ENCODE data around the gene MRPL17. TPM values are rescaled to one million over a fixed set of nuclear protein-coding genes. Genes with fewer than 3 reads are reported as not detected.

Gene MRPL17
- total RNA-seq, 2 experiments from 2014 or later = 50.9 to 51.4 TPM

GRCh38 chr11:6656584-6656915 lies 26.6 kb downstream of the MRPL17 start:
- no peak overlapping the region for H3K27ac Mint-ChIP-seq

GRCh38 chr11:6655790-6656583 lies 27.2 kb downstream of the MRPL17 start, which contains the start of gene DCHS1:
Gene DCHS1, minus strand, starts transcription at chr11:6655809. Its CDS starts 14,196 bp downstream, at chr11:6641613.
- peaks cover 3% of the 10 kb centered on the region for H3K4me1 Mint-ChIP-seq
- no peak for ATAC-seq (ENCODE audit: low read depth)
- POLR2A ChIA-PET = no interaction called here

More at GRCh38 chr11:6656584-6656915, 26.6 kb downstream of the MRPL17 start:
- H3K4me1 Mint-ChIP-seq = peaks cover 3% of the 10 kb centered on the region
- POLR2A ChIA-PET = interaction anchor here (1.2 kb wide), 1 partner anchor 45 kb away, joined by 3 read pairs; the partner anchor contains the start of gene TAF10
- H3K36me3 Mint-ChIP-seq = peaks cover 2% of the 10 kb centered on the region
- H3K27me3 Mint-ChIP-seq = peaks cover 16% of the 10 kb centered on the region
- no peak for ATAC-seq (ENCODE audit: low read depth)
- DNase-seq = no peak
- no peaks in the 10 kb centered on the region for H3K9me3 Mint-ChIP-seq
- peak overlapping the region; percentile 74 for H3K4me3 Mint-ChIP-seq

GRCh38 chr11:6655020-6655789 lies 27.9 kb downstream of the MRPL17 start:
- Mint-ChIP-seq H3K9me3 (no peaks in the 10 kb centered on the region), H3K27ac (no peak overlapping the region), H3K4me3 (no peak overlapping the region), H3K36me3 (peaks cover 2% of the 10 kb centered on the region), H3K4me1 (peaks cover 3% of the 10 kb centered on the region), H3K27me3 (peaks cover 16% of the 10 kb centered on the region)
- no peak for DNase-seq
- peak; percentile 38 for ATAC-seq (ENCODE audit: low read depth)
- POLR2A ChIA-PET = no interaction called here

More at GRCh38 chr11:6655790-6656583, 27.2 kb downstream of the MRPL17 start, which contains the start of gene DCHS1:
- peak within 1 kb of the TSS; percentile 74 for H3K4me3 Mint-ChIP-seq
- no peaks in the 10 kb centered on the region for H3K9me3 Mint-ChIP-seq
- peaks cover 2% of the 10 kb centered on the region for H3K36me3 Mint-ChIP-seq
- H3K27me3 Mint-ChIP-seq = peaks cover 16% of the 10 kb centered on the region
- peak within 1 kb of the TSS; percentile 38 for H3K27ac Mint-ChIP-seq
- no peak for DNase-seq

- DNase-seq (no peak), ATAC-seq (ENCODE audit: low read depth) (no peak)
- POLR2A ChIA-PET = no interaction called here
- Mint-ChIP-seq H3K27me3 (peaks cover 16% of the 10 kb centered on the region), H3K4me1 (peaks cover 3% of the 10 kb centered on the region), H3K36me3 (peaks cover 2% of the 10 kb centered on the region), H3K27ac (no peak overlapping the region), H3K4me3 (no peak overlapping the region), H3K9me3 (no peaks in the 10 kb centered on the region)
These were observed 28.7 kb downstream of the MRPL17 start for GRCh38 chr11:6654281-6655019.

GRCh38 chr11:6653656-6654055 lies 29.5 kb downstream of the MRPL17 start:
- Mint-ChIP-seq H3K36me3 (peaks cover 2% of the 10 kb centered on the region), H3K27me3 (peaks cover 16% of the 10 kb centered on the region), H3K27ac (no peak overlapping the region), H3K9me3 (no peaks in the 10 kb centered on the region), H3K4me1 (peaks cover 3% of the 10 kb centered on the region), H3K4me3 (no peak overlapping the region)
- ATAC-seq (ENCODE audit: low read depth) = no peak
- POLR2A ChIA-PET = no interaction called here
- no peak for DNase-seq

- POLR2A ChIA-PET = interaction anchor here (0.7 kb wide), 1 partner anchor 11 kb away, joined by 3 read pairs; no protein-coding TSS in a partner anchor
- DNase-seq = no peak
- peaks cover 16% of the 10 kb centered on the region for H3K27me3 Mint-ChIP-seq
- peaks cover 3% of the 10 kb centered on the region for H3K4me1 Mint-ChIP-seq
- peaks cover 2% of the 10 kb centered on the region for H3K36me3 Mint-ChIP-seq
- H3K4me3 Mint-ChIP-seq = no peak overlapping the region
- no peak overlapping the region for H3K27ac Mint-ChIP-seq
- no peak for ATAC-seq (ENCODE audit: low read depth)
- H3K9me3 Mint-ChIP-seq = no peaks in the 10 kb centered on the region
These were observed 30.0 kb downstream of the MRPL17 start for GRCh38 chr11:6653097-6653496.

GRCh38 chr11:6652182-6652581 lies 31.0 kb downstream of the MRPL17 start:
- ATAC-seq (ENCODE audit: low read depth) = no peak

GRCh38 chr11:6650980-6651379 lies 32.2 kb downstream of the MRPL17 start:
- no peak for DNase-seq
- ATAC-seq (ENCODE audit: low read depth) = no peak
- H3K36me3 Mint-ChIP-seq = no peaks in the 10 kb centered on the region
- H3K9me3 Mint-ChIP-seq = no peaks in the 10 kb centered on the region
- no peak overlapping the region for H3K4me3 Mint-ChIP-seq
- H3K27ac Mint-ChIP-seq = no peak overlapping the region
- H3K27me3 Mint-ChIP-seq = peaks cover 2% of the 10 kb centered on the region
- POLR2A ChIA-PET = no interaction called here
- peaks cover 1% of the 10 kb centered on the region for H3K4me1 Mint-ChIP-seq

More at GRCh38 chr11:6652182-6652581, 31.0 kb downstream of the MRPL17 start:
- Mint-ChIP-seq H3K4me1 (peaks cover 3% of the 10 kb centered on the region), H3K9me3 (no peaks in the 10 kb centered on the region), H3K27me3 (peaks cover 14% of the 10 kb centered on the region), H3K4me3 (no peak overlapping the region), H3K27ac (no peak overlapping the region), H3K36me3 (peaks cover 2% of the 10 kb centered on the region)
- POLR2A ChIA-PET = no interaction called here
- DNase-seq = no peak

GRCh38 chr11:6650104-6650503 lies 33.0 kb downstream of the MRPL17 start:
- no peak for ATAC-seq (ENCODE audit: low read depth)
- H3K36me3 Mint-ChIP-seq = no peaks in the 10 kb centered on the region
- peaks cover under 1% of the 10 kb centered on the region for H3K4me1 Mint-ChIP-seq

GRCh38 chr11:6648501-6648900 lies 34.6 kb downstream of the MRPL17 start:
- DNase-seq (no peak), ATAC-seq (ENCODE audit: low read depth) (no peak)
- no peak overlapping the region for H3K27ac Mint-ChIP-seq
- POLR2A ChIA-PET = interaction anchor here (1.0 to 3.1 kb wide), 3 partner anchors 19 to 36 kb away, joined by 3 to 16 read pairs (median 3); partner anchors contain the start of gene TPP1
- no peaks in the 10 kb centered on the region for H3K9me3 Mint-ChIP-seq
- H3K4me1 Mint-ChIP-seq = peaks cover 2% of the 10 kb centered on the region
- no peak overlapping the region for H3K4me3 Mint-ChIP-seq
- H3K27me3 Mint-ChIP-seq = no peaks in the 10 kb centered on the region
- H3K36me3 Mint-ChIP-seq = no peaks in the 10 kb centered on the region

More at GRCh38 chr11:6650104-6650503, 33.0 kb downstream of the MRPL17 start:
- Mint-ChIP-seq H3K27ac (no peak overlapping the region), H3K4me3 (no peak overlapping the region), H3K9me3 (no peaks in the 10 kb centered on the region), H3K27me3 (no peaks in the 10 kb centered on the region)
- no peak for DNase-seq
- POLR2A ChIA-PET = interaction anchor here (0.9 kb wide), 2 partner anchors 29 to 33 kb away, joined by 3 to 4 read pairs; partner anchors contain the start of gene MRPL17

GRCh38 chr11:6647836-6648235 lies 35.3 kb downstream of the MRPL17 start:
- no peak overlapping the region for H3K27ac Mint-ChIP-seq

GRCh38 chr11:6646918-6647679 lies 36.0 kb downstream of the MRPL17 start:
- Mint-ChIP-seq H3K4me3 (no peak overlapping the region), H3K4me1 (peaks cover 2% of the 10 kb centered on the region), H3K9me3 (no peaks in the 10 kb centered on the region), H3K36me3 (no peaks in the 10 kb centered on the region), H3K27me3 (no peaks in the 10 kb centered on the region), H3K27ac (no peak overlapping the region)
- peak; percentile 58 for DNase-seq
- ATAC-seq (ENCODE audit: low read depth) = peak; percentile 69
- POLR2A ChIA-PET = interaction anchor here (0.5 to 3.1 kb wide), 8 partner anchors 28 to 261 kb away, joined by 3 to 16 read pairs (median 4); partner anchors contain the start of genes TAF10 and TPP1

More at GRCh38 chr11:6647836-6648235, 35.3 kb downstream of the MRPL17 start:
- POLR2A ChIA-PET = interaction anchor here (0.8 to 3.1 kb wide), 5 partner anchors 29 to 166 kb away, joined by 3 to 16 read pairs (median 4); partner anchors contain the start of gene TPP1
- no peaks in the 10 kb centered on the region for H3K9me3 Mint-ChIP-seq
- DNase-seq = no peak
- H3K4me3 Mint-ChIP-seq = no peak overlapping the region
- H3K27me3 Mint-ChIP-seq = no peaks in the 10 kb centered on the region
- no peaks in the 10 kb centered on the region for H3K36me3 Mint-ChIP-seq
- ATAC-seq (ENCODE audit: low read depth) = no peak
- peaks cover 2% of the 10 kb centered on the region for H3K4me1 Mint-ChIP-seq
